Lower leg skin (tissue), 3 donors: ENCODE measurements around the gene ADAT3.

Experiments
- POLR2A ChIP-seq, 2 donors: fragments of 450-650 bp; IDR thresholded peaks; one replicate each; pipeline ENCODE4 v1.6.1; 2016 to 2017; ENCODE audit warnings: antibody characterized with exemption in 2 of 2, mild to moderate bottlenecking in 1 of 2, moderate library complexity in 1 of 2
- TF ChIP-seq, protein P1 (sequence below), 3 donors: fragments of 450-650 bp; IDR thresholded peaks; one replicate each; pipeline ENCODE4 v1.5.1; 2016; ENCODE audit warnings: antibody characterized with exemption in 3 of 3, mild to moderate bottlenecking in 3 of 3, moderate library complexity in 2 of 3

- TF ChIP-seq, protein P1, sequence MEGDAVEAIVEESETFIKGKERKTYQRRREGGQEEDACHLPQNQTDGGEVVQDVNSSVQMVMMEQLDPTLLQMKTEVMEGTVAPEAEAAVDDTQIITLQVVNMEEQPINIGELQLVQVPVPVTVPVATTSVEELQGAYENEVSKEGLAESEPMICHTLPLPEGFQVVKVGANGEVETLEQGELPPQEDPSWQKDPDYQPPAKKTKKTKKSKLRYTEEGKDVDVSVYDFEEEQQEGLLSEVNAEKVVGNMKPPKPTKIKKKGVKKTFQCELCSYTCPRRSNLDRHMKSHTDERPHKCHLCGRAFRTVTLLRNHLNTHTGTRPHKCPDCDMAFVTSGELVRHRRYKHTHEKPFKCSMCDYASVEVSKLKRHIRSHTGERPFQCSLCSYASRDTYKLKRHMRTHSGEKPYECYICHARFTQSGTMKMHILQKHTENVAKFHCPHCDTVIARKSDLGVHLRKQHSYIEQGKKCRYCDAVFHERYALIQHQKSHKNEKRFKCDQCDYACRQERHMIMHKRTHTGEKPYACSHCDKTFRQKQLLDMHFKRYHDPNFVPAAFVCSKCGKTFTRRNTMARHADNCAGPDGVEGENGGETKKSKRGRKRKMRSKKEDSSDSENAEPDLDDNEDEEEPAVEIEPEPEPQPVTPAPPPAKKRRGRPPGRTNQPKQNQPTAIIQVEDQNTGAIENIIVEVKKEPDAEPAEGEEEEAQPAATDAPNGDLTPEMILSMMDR (IDR thresholded peaks at IDR 0.05), result peak in 1 of 3 donors; percentile 30
- no peak for TF ChIP-seq POLR2A (IDR thresholded peaks at IDR 0.05)
Measured at GRCh38 chr19:1864480-1865171, 40.6 kb upstream of the ADAT3 start.
